ENCODE results near the gene PCARE. TPM values are rescaled to one million over a fixed set of nuclear protein-coding genes. Genes with fewer than 3 reads are reported as not detected.

PCARE gene
- total and polyA plus RNA-seq, 4 donors, result not detected

GRCh38 chr2:29014331-29014730, 60.0 kb downstream of the PCARE start:
- no peaks in the 10 kb centered on the region for H3K36me3 ChIP-seq (ENCODE audit: control insufficient read depth in 4 of 4, insufficient read depth in 3 of 4, low read depth in 1 of 4, low read length in 3 of 4)
- TF ChIP-seq ZBTB33 (IDR thresholded peaks at IDR 0.05), result no peak
- TF ChIP-seq HNF4A (conservative IDR thresholded peaks at IDR 0.05), result no peak
- TF ChIP-seq HNF4G (IDR thresholded peaks at IDR 0.05), result no peak
- no peak for TF ChIP-seq MAX (IDR thresholded peaks at IDR 0.05)
- TF ChIP-seq NR2F2 (IDR thresholded peaks at IDR 0.05), result no peak
- no peak for TF ChIP-seq GABPA (IDR thresholded peaks at IDR 0.05 in 1 of 2, conservative IDR thresholded peaks at IDR 0.05 in 1 of 2)
- TF ChIP-seq FOXA2 (IDR thresholded peaks at IDR 0.05), result no peak
- no peak for TF ChIP-seq ATF3 (IDR thresholded peaks at IDR 0.05)
- no peak for TF ChIP-seq YY1 (IDR thresholded peaks at IDR 0.05)
- no peak for TF ChIP-seq RAD21 (IDR thresholded peaks at IDR 0.05)
- no peak for TF ChIP-seq EGR1 (IDR thresholded peaks at IDR 0.05; ENCODE audit: low read depth in 2 of 2)
- 78% methylated on average over 8 of the region's 8 CpGs for WGBS
- H3K9ac ChIP-seq (ENCODE audit: low read depth in 1 of 2, low read length in 2 of 2), result no peak overlapping the region
- H3K4me3 ChIP-seq (ENCODE audit: low read depth in 1 of 3, low read length in 3 of 3), result no peak overlapping the region
- H3K27ac ChIP-seq (ENCODE audit: low read depth in 1 of 2, low read length in 2 of 2), result peak overlapping the region in 1 of 2 donors; percentile 10
- no peaks in the 10 kb centered on the region for H3K27me3 ChIP-seq (ENCODE audit: control insufficient read depth in 4 of 4, insufficient read depth in 4 of 4, low read length in 3 of 4)
- H3K4me1 ChIP-seq (ENCODE audit: control insufficient read depth in 4 of 4, insufficient read depth in 4 of 4, low read length in 3 of 4), result peaks cover 0 to 4% (median 0%) of the 10 kb centered on the region in 4 donors
- H3K9me3 ChIP-seq (ENCODE audit: control insufficient read depth in 4 of 4, low read length in 3 of 4), result no peaks in the 10 kb centered on the region
- no peak for DNase-seq (ENCODE audit: low spot score)

- no peaks in the 10 kb centered on the region for H3K36me3 ChIP-seq (ENCODE audit: control insufficient read depth in 4 of 4, insufficient read depth in 3 of 4, low read depth in 1 of 4, low read length in 3 of 4)
- H3K9ac ChIP-seq (ENCODE audit: low read depth in 1 of 2, low read length in 2 of 2), result no peak overlapping the region
- no peak for TF ChIP-seq SP1 (IDR thresholded peaks at IDR 0.05)
- TF ChIP-seq ZBTB33 (IDR thresholded peaks at IDR 0.05), result no peak
- TF ChIP-seq JUND (IDR thresholded peaks at IDR 0.05), result no peak
- TF ChIP-seq CTCF (IDR thresholded peaks at IDR 0.05; ENCODE audit: low read depth, low read length, missing input control), result no peak
- no peak for TF ChIP-seq MAX (IDR thresholded peaks at IDR 0.05)
- no peak for TF ChIP-seq HNF4G (IDR thresholded peaks at IDR 0.05)
- no peak for TF ChIP-seq GABPA (IDR thresholded peaks at IDR 0.05 in 1 of 2, conservative IDR thresholded peaks at IDR 0.05 in 1 of 2)
- no peak for TF ChIP-seq ATF3 (IDR thresholded peaks at IDR 0.05)
- TF ChIP-seq YY1 (IDR thresholded peaks at IDR 0.05), result no peak
- no peak for TF ChIP-seq FOXA1 (IDR thresholded peaks at IDR 0.05)
- no peak for TF ChIP-seq REST (IDR thresholded peaks at IDR 0.05)
- TF ChIP-seq RAD21 (IDR thresholded peaks at IDR 0.05), result no peak
- no peak for TF ChIP-seq NR2F2 (IDR thresholded peaks at IDR 0.05)
- no peak for TF ChIP-seq TAF1 (conservative IDR thresholded peaks at IDR 0.05)
- TF ChIP-seq EGR1 (IDR thresholded peaks at IDR 0.05; ENCODE audit: low read depth in 2 of 2), result no peak
- TF ChIP-seq RXRA (IDR thresholded peaks at IDR 0.05), result no peak
- no peak for TF ChIP-seq HNF4A (conservative IDR thresholded peaks at IDR 0.05)
- TF ChIP-seq FOXA2 (IDR thresholded peaks at IDR 0.05), result no peak
- DNase-seq (ENCODE audit: low spot score), result no peak
- H3K9me3 ChIP-seq (ENCODE audit: control insufficient read depth in 4 of 4, low read length in 3 of 4), result no peaks in the 10 kb centered on the region
- H3K4me3 ChIP-seq (ENCODE audit: low read depth in 1 of 3, low read length in 3 of 3), result no peak overlapping the region
- H3K27me3 ChIP-seq (ENCODE audit: control insufficient read depth in 4 of 4, insufficient read depth in 4 of 4, low read length in 3 of 4), result no peaks in the 10 kb centered on the region
- WGBS, result 71% methylated on average over 11 of the region's 11 CpGs
- no peak overlapping the region for H3K27ac ChIP-seq (ENCODE audit: low read depth in 1 of 2, low read length in 2 of 2)
- peaks cover 0 to 4% (median 0%) of the 10 kb centered on the region in 4 donors for H3K4me1 ChIP-seq (ENCODE audit: control insufficient read depth in 4 of 4, insufficient read depth in 4 of 4, low read length in 3 of 4)
Measured at GRCh38 chr2:29013057-29013780, 61.1 kb downstream of the PCARE start.
